Measurements from ENCODE around the gene ZNF521.

Gene ZNF521

GRCh38 chr18:25250474-25250851 lies 101.5 kb downstream of the ZNF521 start:
- DNase-seq (ENCODE audit: low read depth), result no peak

- no peak for DNase-seq (ENCODE audit: low read depth)
Measured at GRCh38 chr18:25248755-25249154, 103.2 kb downstream of the ZNF521 start.

DNA sequence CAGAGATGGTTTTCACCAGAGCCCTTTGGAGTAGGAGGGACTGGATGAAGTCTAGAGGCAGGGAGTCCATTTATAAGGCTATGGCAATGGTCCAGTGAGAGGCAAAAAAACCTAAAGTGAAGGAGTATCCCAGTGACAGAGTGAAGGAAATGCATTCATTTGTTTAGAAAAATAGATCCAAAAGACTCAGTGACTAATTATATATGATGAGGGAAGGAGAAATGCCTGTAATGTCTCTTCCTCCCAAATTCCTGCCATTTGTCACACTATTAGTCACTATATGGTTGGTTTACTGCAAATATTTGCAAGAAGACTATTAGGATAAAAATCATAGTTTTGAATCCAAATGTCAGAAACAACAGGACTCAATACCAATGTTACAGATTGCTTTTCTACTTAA lies 104.2 kb downstream of the ZNF521 start:
- DNase-seq (ENCODE audit: low read depth), result no peak

DNA sequence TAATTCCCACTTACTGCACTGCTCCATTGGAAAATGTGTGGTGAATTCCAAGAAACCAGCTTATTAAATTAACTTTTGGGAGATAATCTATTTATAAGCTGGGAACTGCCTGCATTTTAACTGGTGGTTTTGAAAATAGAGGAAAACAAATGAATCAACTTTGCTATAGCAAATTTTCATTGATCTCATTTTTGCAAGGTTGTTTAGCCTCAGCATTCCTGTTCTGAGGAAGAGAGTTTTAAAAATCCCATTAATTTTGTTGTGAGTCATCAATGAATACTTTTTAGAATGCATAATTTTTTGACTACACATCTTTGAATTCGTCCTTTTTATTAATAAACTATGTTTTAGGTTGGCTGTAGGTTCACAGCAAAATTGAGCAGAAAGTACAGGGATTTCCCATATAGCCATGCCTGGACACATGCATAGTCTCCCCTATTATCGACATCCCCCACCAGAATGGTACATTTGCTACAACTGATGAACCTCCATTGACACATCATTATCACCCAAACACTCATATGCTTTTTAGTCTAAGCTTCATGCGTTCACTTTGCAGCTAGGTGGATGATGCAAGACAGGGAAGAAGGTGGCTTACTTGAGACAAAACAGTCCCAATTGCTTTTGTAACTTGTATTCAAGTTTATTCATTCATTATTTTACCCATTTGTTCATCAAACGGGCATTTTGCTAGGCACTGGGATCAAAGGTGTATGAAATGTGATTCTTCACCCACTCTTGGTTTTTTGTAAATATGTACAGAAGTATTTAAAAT lies 106.9 kb downstream of the ZNF521 start:
- no peak for DNase-seq (ENCODE audit: low read depth)

DNA sequence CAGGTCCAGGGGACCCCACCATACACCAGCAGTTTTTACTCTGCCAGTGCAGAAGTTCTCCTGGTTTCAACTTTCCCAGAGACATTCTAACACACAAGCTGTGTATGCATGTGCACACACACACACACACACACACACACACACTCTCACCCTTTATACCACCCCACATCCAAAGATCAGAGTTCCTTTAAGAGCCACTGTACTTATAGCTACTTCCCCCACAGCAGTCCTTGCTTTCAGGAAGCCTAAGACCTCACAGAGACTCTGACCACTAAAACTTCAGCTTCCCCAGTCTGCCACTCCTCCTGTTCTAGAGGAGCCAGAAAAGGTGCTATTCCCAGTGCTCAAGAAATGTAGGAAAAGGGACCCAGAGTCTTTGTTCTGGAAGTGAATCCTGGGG lies 107.8 kb downstream of the ZNF521 start:
- no peak for DNase-seq (ENCODE audit: low read depth)

GRCh38 chr18:25243754-25244153 lies 108.2 kb downstream of the ZNF521 start:
- DNase-seq (ENCODE audit: low read depth), result no peak

DNA sequence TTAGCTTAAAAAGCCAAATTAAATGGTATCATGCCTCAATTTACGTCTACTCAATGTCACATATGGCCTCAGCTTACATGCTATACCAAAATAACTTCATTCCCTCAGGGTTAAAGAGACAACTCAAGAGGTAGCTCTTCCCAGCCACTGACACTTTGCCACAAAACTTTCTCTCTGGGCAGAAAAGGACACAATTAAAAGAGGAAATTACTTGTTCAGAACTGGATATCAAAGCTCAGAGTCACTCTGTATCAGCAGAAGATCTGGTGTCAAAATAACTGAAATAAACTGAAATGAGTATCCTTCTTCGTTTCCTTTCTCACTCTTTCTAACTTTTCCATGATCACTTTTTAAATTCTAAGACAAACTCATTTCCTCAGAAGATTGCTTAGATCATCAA lies 108.7 kb downstream of the ZNF521 start:
- no peak for DNase-seq (ENCODE audit: low read depth)

GRCh38 chr18:25240420-25240770 lies 111.6 kb downstream of the ZNF521 start:
- DNase-seq (ENCODE audit: low read depth), result no peak

GRCh38 chr18:25239581-25240419 lies 112.2 kb downstream of the ZNF521 start:
- no peak for DNase-seq (ENCODE audit: low read depth)

GRCh38 chr18:25239151-25239550 lies 112.8 kb downstream of the ZNF521 start:
- DNase-seq (ENCODE audit: low read depth), result no peak

- DNase-seq (ENCODE audit: low read depth), result no peak
Measured at GRCh38 chr18:25237571-25238267, 114.2 kb downstream of the ZNF521 start.

DNA sequence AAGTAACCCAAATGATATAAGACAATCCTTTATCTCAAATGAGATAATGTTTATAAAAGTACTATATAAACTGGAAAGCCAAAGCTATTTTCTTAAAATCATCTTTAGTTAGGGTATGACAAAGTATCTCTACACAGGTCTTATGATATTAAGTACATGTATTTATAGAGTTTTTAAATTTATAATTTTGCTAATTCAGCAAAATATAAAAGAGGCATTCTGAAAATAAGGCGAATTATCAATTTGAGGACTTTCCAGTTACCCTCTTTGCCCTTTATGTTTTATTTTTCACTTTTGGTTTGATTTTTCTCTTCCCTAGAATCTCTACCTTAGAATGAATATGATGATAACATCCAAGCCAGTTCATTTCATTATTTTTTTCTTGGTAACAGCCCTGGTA lies 115.2 kb downstream of the ZNF521 start:
- DNase-seq (ENCODE audit: low read depth), result no peak

DNA sequence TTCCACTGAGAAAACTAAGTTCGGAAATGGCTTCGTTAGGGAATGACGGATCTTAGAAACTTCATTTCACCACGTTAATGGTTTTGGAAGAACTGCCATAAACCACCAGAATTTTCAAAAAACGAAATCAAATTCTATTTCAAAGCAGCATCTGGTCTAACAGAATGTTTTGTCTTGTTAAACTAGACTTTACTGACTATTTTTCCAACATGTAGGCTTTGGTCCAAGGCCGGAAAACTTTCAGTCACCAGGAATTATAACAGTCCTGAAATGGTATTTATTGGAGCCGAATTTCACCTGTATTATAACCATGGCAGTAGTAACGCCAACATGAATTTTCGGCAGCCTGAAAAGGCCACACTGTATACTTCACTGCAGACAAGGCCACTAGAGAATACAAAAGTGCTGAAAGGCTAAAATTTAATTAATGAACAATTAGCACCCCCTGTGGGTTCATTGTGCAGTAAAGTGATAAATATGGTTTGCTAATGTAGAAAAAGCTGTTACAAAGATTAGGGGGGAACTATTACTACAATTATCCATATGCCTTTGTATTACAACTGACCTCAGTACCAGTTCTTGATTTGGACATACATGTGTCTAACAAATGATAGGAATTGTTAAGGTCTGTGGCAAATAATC lies 116.4 kb downstream of the ZNF521 start:
- DNase-seq (ENCODE audit: low read depth), result no peak

- DNase-seq (ENCODE audit: low read depth), result no peak
Measured at GRCh38 chr18:25234740-25235345, 117.1 kb downstream of the ZNF521 start.

- DNase-seq (ENCODE audit: low read depth), result no peak
Measured at GRCh38 chr18:25234322-25234639, 117.7 kb downstream of the ZNF521 start.

DNA sequence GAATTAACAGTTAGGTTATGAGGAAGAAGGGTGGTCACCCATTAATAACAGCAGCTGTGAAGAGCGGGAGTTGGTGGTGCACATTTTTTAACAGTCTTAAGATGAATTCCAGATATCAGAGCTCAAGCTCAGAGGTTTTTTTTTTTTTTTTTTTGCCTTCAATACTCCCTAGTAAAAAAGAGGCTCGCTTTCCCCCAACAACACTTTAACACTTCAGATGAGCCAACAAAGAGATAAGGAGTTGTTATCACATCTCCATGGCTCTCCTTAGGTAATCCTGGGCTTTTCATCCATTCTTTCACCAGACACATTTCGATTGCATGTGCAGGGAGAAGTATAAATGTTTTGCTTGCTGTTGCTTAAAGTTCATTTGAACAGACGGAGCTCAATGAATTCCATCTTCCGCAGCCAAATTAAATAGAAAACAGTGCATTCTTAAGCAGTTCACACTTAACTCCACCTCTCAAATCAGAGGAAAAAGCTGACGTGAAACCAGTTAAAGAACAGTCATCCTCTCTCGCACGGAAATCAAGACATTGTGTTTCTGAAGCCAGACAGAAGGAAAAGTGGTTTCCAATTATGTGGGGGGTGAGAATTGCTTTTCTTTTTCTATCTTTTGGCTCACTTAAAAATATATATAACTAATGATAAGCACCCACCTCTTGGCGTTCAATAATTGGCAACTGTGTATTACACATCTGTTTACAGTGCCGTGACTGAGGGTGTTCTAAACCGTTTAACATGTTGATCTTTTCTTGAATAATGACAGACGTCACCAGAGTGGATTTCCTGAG lies 118.2 kb downstream of the ZNF521 start:
- no peak for DNase-seq (ENCODE audit: low read depth)

GRCh38 chr18:25231327-25231691 lies 120.7 kb downstream of the ZNF521 start:
- no peak for DNase-seq (ENCODE audit: low read depth)

DNA sequence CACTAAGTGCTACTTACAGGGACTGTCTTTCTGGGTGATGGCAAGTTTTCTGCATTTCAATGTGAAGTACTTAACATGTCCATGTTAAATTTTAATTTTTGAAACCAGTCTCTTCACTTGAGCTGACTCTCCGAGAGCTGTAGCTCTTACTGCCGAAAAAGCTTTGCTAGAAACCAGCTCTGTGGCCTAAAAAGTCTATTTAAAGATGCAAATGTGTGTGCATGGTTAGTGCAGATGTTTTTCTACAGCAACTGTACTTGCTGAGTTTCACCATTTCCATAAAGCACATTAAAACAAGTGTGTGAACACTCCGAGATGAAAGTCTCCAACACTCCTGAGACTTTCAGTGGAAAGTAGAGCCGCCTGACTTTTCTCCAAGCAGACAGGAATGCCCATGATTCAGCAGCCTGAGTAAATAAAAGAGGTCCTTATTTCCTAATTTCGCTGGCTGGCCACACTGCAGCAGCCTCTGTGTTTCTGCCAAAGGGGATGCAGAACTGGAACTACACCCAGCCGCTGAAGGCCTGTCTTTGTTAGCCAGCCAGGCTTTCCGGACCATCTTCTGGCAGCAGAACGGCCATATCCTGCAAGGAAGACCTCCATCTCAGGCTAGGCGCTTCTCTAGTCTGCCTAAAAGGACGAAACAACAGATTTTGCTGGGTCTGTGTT lies 121.2 kb downstream of the ZNF521 start:
- no peak for DNase-seq (ENCODE audit: low read depth)

- DNase-seq (ENCODE audit: low read depth), result no peak
Measured at GRCh38 chr18:25229920-25230319, 122.0 kb downstream of the ZNF521 start.

- no peak for DNase-seq (ENCODE audit: low read depth)
Measured at GRCh38 chr18:25229081-25229480, 122.9 kb downstream of the ZNF521 start.

DNA sequence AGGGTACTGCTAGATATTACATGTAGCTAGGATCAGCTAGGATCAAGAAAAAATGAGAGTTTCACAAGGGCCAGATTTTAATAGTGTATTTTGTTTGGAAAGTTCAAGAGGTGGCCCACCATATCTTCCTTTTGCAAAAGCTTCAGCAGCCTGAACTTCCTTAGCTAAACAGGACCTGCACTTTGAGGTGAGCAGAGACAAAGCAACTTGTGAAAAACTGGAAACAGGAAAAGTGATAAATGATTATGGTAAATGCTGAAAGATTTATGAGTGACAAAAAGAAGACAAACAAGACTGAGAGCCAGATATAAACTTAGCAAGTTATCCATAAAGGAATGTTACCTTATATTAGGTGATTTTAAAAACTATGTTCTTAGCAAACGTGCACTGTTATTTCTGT lies 123.6 kb downstream of the ZNF521 start:
- no peak for DNase-seq (ENCODE audit: low read depth)

Measured in activated gamma-delta T cell treated with anti-CD3 and anti-CD28 coated beads, Interleukin-2, amount 50 U/mL, for 16 hours (primary cell).